SU-DHL-6 (cell line): Measurements from ENCODE around the gene MB.

Experiments
- CTCF ChIP-seq: fragments of 200-600 bp; sonication (generic); IDR thresholded peaks from one replicate; pipeline ENCODE4 v1.5.1; 2017; ENCODE audit warnings: antibody characterized with exemption, mild to moderate bottlenecking, low read length, moderate library complexity; ENCODE audit not compliant: insufficient read depth, poor library complexity, severe bottlenecking
- EZH2phosphoT487 ChIP-seq: fragments of 200-600 bp; sonication (generic), shearing (Covaris generic); conservative IDR thresholded peaks from 2 replicates; pipeline ENCODE4 v1.6.1; 2018; ENCODE audit warnings: mild to moderate bottlenecking, antibody characterized with exemption, low read length, moderate library complexity, mixed read lengths

- no peak for TF ChIP-seq CTCF
- no peak for TF ChIP-seq EZH2phosphoT487
These were observed 44.6 kb downstream of the MB start for GRCh38 chr22:35572556-35572955.
